H1 (cell line): ENCODE measurements around the gene GPR17. TPM values are rescaled to one million over a fixed set of nuclear protein-coding genes. Genes with fewer than 3 reads are reported as not detected.

Experiments used
- polyA plus RNA-seq, 7 experiments: library from polyadenylated mRNA; depleted of rRNA in 3 of 7; stranded (reverse) in 5 of 7; unstranded in 2 of 7; fragments of >200 nt in 5 of 7; fragments of 200-250 nt in 2 of 7; gene quantifications; 1 replicate in 5 of 7; 2 replicates in 1 of 7; 4 replicates in 1 of 7; pipeline versions ENCODE4 v1.2.1 to v1.2.3, GENCODE V29; 2011 to 2013; ENCODE audit warnings: missing spikeins in 2 of 7, mixed read lengths in 2 of 7
- total RNA-seq: library from RNA; stranded (reverse); fragmentation: NEBNext Ultra II Directional; extraction: Animal tissue kit (Norgen Biotek cat#: 25700); gene quantifications from 2 replicates; pipeline ENCODE4 v1.2.1, GENCODE V29; 2021

The GPR17 gene
- total and polyA plus RNA-seq, 2 of the 8 experiments (the other 6 are each of a cell fraction or from before 2014, with no cell fraction given): 0.03 TPM; not detected in 1

Other genes with a start within 250 kb of the GPR17 start
- gene PROC, start 227.7 kb upstream of the GPR17 start, total RNA-seq: 1.5 and 1.7 TPM in 2 replicates
- 1.6 and 2.2 TPM in 2 replicates for gene PROC, start 227.7 kb upstream of the GPR17 start, polyA plus RNA-seq (2011; rRNA removed)
- gene IWS1, start 119.7 kb upstream of the GPR17 start, total RNA-seq: 64.7 and 64.8 TPM in 2 replicates
- gene IWS1, start 119.7 kb upstream of the GPR17 start, polyA plus RNA-seq (2011; rRNA removed): 15.9 and 18.4 TPM in 2 replicates
- not detected in 2 replicates for gene MYO7B, start 110.5 kb upstream of the GPR17 start, total RNA-seq
- 0.05 TPM in 1 of 2 replicates, not detected in the other for gene MYO7B, start 110.5 kb upstream of the GPR17 start, polyA plus RNA-seq (2011; rRNA removed)
- 4.8 and 4.9 TPM in 2 replicates for gene LIMS2, start 29.4 kb downstream of the GPR17 start, total RNA-seq
- 3.3 and 5.1 TPM in 2 replicates for gene LIMS2, start 29.4 kb downstream of the GPR17 start, polyA plus RNA-seq (2011; rRNA removed)
- gene SFT2D3, start 55.3 kb downstream of the GPR17 start, total RNA-seq: 7.1 and 7.3 TPM in 2 replicates
- 7.3 and 10.3 TPM in 2 replicates for gene SFT2D3, start 55.3 kb downstream of the GPR17 start, polyA plus RNA-seq (2011; rRNA removed)
- 82.7 and 84.6 TPM in 2 replicates for gene WDR33, start 165.0 kb downstream of the GPR17 start, total RNA-seq
- 12.7 and 18.1 TPM in 2 replicates for gene WDR33, start 165.0 kb downstream of the GPR17 start, polyA plus RNA-seq (2011; rRNA removed)
- 73.9 and 80.6 TPM in 2 replicates for gene POLR2D, start 212.0 kb downstream of the GPR17 start, total RNA-seq
- gene POLR2D, start 212.0 kb downstream of the GPR17 start, polyA plus RNA-seq (2011; rRNA removed): 19.5 and 25.3 TPM in 2 replicates
- gene AMMECR1L, start 239.8 kb downstream of the GPR17 start, total RNA-seq: 18.8 and 19.7 TPM in 2 replicates
- 10.1 and 10.2 TPM in 2 replicates for gene AMMECR1L, start 239.8 kb downstream of the GPR17 start, polyA plus RNA-seq (2011; rRNA removed)